AG10803 (cell line): Measurements from ENCODE around the gene DDX54.

ENCODE experiments used
- DNase-seq: peaks from one replicate; pipeline ENCODE4 v3.0.0; 2010; ENCODE audit warnings: low read depth
- H3K4me3 ChIP-seq: 2 replicates; pipeline ENCODE4 v1.5.1; 2011; ENCODE audit warnings: mild to moderate bottlenecking, low read length, control low read depth
- CTCF ChIP-seq: conservative IDR thresholded peaks from 2 replicates; pipeline ENCODE4 v1.5.1; 2011; ENCODE audit warnings: mild to moderate bottlenecking, low read length, control low read depth, inconsistent platforms

The DDX54 gene

DNA sequence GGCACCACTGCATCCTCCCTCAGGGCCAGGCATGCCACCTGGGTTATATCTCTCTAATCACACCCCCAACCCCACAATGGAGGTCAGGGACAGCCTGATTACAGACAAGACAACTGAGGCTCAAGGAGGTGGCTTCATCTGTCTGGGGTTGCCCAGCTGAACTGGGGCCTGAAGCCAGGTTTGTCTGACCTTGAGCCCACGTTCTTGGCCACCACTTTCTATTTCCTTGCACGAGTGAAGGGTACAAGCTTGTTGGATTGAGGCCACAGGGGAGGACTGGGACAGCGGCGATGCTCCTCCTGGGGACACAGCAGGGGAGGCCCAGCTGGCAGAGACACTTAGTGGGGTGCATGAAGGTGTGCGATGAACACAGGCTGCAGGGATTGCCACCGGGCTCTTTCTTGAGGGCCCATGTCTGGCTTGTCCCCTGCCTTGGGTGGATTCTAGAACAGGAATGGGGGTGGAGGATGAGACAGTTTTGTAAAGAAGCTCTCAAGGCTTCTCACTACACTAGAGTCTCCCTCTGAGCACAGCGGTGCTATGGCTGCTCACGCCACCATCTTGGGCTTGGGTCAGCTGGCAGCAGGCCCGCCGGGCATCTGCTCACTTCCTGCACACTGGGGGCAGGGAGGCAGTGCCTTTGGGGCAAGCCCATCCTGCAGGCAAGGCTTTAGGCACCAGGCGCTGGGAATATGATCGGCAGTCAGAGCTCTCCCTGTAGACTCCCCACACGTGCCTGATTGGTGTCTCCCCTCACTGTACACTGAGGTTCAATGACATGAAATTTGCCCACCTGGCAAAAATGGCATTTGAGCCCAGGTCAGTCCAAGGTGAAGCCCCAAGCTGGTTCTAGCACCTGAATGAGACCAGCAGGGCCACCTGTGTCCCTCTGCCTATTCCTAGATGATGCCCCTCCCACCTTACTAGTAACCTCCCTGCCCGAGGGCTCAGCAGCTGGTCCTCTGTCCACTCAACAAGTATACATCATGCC lies 16.2 kb upstream of the DDX54 start:
- DNase-seq = no peak
- H3K4me3 ChIP-seq = no peak overlapping the region
- no peak for TF ChIP-seq CTCF

DNA sequence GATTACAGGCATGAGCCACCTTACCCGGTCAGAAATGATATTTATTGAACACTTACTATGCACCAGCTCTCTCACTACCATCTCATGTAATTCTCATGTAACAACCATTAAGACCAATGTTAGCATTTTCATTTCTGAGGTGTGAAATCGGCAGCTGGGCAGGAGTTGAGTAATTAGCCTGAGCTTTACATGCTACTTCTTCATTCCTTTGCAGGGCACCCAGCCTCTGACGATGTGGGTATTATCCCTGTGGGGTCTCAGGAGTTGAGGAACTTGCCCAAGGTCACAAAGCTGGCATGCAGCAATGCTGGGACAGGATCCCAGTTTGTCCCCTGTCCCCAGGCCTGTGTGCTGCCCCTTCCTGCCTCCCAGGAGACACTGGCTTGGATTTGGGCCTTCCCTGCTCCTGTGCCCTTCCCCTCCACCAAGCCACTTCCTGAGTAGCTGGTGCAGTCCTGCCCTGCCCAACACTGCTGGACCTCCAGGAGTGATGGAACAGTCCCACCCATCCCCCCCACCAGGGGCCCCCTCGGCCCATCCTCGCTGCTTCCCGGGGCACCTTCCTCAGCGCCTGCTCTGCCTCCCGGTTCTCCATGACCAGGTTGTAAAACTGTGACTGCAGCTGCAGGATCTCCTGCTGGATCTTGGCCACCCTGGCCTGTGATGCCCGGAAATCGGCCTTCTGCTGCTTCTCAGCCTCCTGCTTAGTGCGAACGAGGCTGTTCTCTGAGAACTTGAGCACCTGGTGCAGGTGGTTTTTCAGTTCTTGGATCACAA lies 14.9 kb upstream of the DDX54 start:
- no peak for TF ChIP-seq CTCF
- no peak overlapping the region for H3K4me3 ChIP-seq
- DNase-seq = no peak

DNA sequence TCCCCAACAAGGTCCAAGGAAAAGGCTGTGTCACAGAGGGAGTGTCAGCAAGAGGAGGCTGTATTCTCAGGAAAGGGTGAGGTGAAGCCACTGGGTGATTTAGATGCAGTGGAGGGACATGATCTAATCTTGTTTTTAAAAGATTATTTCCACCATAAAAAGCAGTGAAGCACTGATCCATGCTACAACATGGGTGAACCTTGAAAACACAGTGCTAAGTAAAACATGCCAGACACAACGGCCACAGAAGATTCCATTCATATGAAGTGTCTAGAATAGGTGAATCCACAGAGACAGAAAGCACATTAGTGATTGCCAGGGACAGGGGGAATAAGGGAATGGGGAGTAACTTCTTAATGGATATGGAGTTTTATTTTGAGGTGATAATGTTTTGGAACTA lies 13.0 kb upstream of the DDX54 start:
- peak; percentile 30 for DNase-seq
- TF ChIP-seq CTCF = no peak
- no peak overlapping the region for H3K4me3 ChIP-seq

GRCh38 chr12:113197518-113198077 lies 12.3 kb upstream of the DDX54 start:
- TF ChIP-seq CTCF = no peak
- no peak overlapping the region for H3K4me3 ChIP-seq
- DNase-seq = no peak

GRCh38 chr12:113196990-113197389 lies 11.7 kb upstream of the DDX54 start:
- H3K4me3 ChIP-seq = no peak overlapping the region
- peak; percentile 89 for TF ChIP-seq CTCF
- peak; percentile 81 for DNase-seq

DNA sequence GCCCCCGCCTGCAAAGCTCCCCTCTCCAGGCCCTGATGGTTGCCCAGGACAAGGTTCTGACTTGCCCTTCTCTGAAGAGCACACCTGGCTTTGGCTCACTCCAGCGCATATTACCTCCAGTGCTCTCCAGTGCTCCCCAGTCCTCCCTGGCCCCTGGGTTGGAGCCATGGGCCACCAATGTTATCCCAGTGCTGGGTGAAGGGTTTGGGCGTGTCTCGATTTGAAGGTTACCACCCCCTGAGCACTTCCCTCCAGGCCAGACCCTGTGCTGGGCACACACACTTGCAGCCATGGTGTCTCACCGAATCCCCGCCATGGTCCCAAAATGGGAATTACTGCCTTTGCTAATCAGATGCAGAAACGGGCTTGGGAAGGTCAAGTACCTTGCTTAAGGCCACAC lies 11.3 kb upstream of the DDX54 start:
- no peak for DNase-seq
- TF ChIP-seq CTCF = no peak
- no peak overlapping the region for H3K4me3 ChIP-seq
